Activated naive CD8-positive, alpha-beta T cell treated with anti-CD3 and anti-CD28 coated beads for 36 hours (primary cell): ENCODE measurements around the gene GMIP. TPM values are rescaled to one million over a fixed set of nuclear protein-coding genes. Genes with fewer than 3 reads are reported as not detected.

Experiments used
- DNase-seq: peaks from one replicate; pipeline ENCODE4 v3.0.0; 2021
- H3K27ac Mint-ChIP-seq: one replicate; pipeline ENCODE4 v1.8.0; 2022; ENCODE audit warnings: mild to moderate bottlenecking, moderate library complexity, mixed read lengths
- H3K27me3 Mint-ChIP-seq: one replicate; pipeline ENCODE4 v1.8.0; 2022; ENCODE audit warnings: mild to moderate bottlenecking, mixed read lengths
- H3K36me3 Mint-ChIP-seq: one replicate; pipeline ENCODE4 v1.8.0; 2021; ENCODE audit warnings: mild to moderate bottlenecking, mixed read lengths
- H3K4me1 Mint-ChIP-seq: one replicate; pipeline ENCODE4 v1.8.0; 2021; ENCODE audit warnings: mixed read lengths
- H3K4me3 Mint-ChIP-seq: one replicate; pipeline ENCODE4 v1.8.0; 2022; ENCODE audit warnings: mild to moderate bottlenecking, moderate library complexity, mixed read lengths
- H3K9me3 Mint-ChIP-seq: one replicate; pipeline ENCODE4 v1.8.0; 2022; ENCODE audit warnings: mixed read lengths
- total RNA-seq, 2 experiments: library from RNA; stranded (reverse); gene quantifications; one replicate each; pipeline ENCODE4 v1.2.3, GENCODE V29; 2021

GMIP gene
- total RNA-seq, 2 experiments from 2014 or later = 53.3 to 54.7 TPM

DNA sequence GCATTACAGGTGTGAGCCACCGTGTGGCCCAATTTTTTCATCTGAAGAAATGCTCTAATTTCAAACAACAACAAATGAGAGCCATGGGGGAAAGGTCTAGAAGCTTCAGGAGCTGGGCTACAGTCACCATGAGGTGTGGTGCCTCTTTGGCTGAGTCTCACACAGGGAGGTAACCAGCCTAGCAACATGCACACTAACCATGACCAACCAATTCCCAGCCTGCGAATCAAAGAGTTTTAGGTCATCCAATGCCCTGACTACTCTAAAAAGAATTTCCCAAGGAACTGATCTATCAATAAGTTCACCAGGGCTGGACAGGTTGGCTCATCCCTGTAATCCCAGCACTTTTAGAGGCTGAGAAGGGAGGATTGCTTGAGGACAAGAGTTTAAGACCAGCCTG lies 54.9 kb downstream of the GMIP start:
- peaks cover 30% of the 10 kb centered on the region for H3K36me3 Mint-ChIP-seq
- no peaks in the 10 kb centered on the region for H3K27me3 Mint-ChIP-seq
- peaks cover 2% of the 10 kb centered on the region for H3K9me3 Mint-ChIP-seq
- H3K4me3 Mint-ChIP-seq = no peak overlapping the region
- H3K4me1 Mint-ChIP-seq = peaks cover 40% of the 10 kb centered on the region
- H3K27ac Mint-ChIP-seq = peak overlapping the region; percentile 71
- no peak for DNase-seq

DNA sequence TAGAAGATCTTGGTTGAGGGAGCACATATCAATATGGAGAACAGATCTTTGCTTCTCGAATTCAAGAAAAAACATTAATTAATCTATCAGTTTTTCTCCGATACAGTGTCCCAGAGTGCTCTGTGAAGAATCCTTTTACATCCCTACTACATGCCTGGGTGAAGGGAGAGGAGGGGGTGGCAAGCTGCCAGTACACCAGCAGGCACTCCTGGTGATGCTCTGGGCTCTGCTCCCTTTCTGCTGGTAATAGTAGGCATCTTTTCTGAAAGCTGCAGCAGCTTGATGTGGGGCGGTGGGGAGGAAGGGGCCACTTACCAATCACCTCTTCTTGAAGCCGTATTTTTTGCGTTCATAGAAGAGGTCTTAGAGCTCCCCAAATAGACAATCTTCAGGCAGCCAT lies 55.7 kb downstream of the GMIP start:
- Mint-ChIP-seq H3K27me3 (no peaks in the 10 kb centered on the region), H3K4me1 (peaks cover 39% of the 10 kb centered on the region), H3K27ac (peak overlapping the region; percentile 21), H3K4me3 (no peak overlapping the region), H3K36me3 (peaks cover 24% of the 10 kb centered on the region), H3K9me3 (peaks cover 2% of the 10 kb centered on the region)
- DNase-seq = no peak

DNA sequence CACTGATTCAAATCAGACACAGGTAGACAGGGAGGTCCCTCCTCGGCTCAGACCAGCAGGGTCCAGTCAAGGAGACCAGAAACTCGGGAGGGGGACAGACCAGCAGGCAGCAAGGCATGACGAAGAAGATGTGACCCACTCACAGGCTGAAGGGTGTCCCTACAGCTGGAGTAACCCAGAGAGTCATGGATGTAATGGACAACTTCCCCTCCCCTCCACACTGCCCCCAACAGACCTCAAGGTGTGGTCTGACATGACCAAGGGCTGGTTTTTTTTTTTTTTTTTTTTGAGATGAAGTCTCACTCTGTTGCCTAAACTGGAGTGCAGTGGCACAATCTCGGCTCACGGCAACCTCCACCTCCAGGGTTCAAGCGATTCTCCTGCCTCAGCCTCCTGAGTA lies 59.1 kb downstream of the GMIP start:
- H3K27me3 Mint-ChIP-seq = no peaks in the 10 kb centered on the region
- H3K4me3 Mint-ChIP-seq = no peak overlapping the region
- no peak for DNase-seq
- H3K4me1 Mint-ChIP-seq = peaks cover 22% of the 10 kb centered on the region
- no peak overlapping the region for H3K27ac Mint-ChIP-seq
- no peaks in the 10 kb centered on the region for H3K9me3 Mint-ChIP-seq
- peaks cover 12% of the 10 kb centered on the region for H3K36me3 Mint-ChIP-seq

DNA sequence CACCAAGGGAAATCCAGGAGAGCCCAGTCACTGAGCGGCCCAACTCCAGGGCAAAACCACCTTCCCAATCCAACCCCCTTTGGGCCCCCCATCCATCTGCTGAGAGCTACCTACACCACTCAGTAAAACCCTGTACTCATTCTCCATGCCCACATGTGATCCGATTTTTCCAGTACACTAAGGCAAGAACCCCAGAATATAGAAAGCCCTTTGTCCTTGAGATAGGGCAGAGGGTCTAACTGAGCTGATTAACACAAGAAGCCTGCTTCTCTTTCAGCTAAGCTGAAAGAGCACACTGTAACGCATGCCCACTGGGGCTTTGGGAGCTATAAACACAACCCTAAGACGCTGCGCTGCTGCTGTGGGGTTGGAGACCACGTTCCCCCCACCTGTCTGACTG lies 61.0 kb downstream of the GMIP start:
- Mint-ChIP-seq H3K27me3 (no peaks in the 10 kb centered on the region), H3K4me1 (peaks cover 9% of the 10 kb centered on the region), H3K9me3 (no peaks in the 10 kb centered on the region), H3K27ac (no peak overlapping the region), H3K4me3 (no peak overlapping the region), H3K36me3 (peaks cover 2% of the 10 kb centered on the region)
- no peak for DNase-seq

DNA sequence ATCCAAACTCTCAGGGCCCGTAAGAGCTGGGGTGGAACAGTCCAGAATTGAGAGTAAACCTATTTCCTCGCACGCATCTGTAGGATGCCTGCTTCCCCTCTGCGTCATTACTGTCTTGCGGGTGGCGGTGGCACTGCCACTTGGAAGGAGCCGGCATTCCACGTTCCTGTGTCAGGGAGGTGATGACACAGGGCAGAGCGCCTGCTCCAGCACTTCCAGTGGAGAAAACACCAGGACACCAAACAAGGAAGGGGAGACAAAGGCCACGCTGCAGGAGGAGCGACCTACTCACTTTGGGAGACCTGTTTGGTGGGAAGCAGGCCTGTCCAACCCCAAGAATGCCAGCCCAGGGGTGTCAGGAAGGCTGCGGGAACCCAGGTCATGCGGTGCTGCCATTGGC lies 62.1 kb downstream of the GMIP start:
- H3K4me3 Mint-ChIP-seq = no peak overlapping the region
- H3K9me3 Mint-ChIP-seq = no peaks in the 10 kb centered on the region
- no peak for DNase-seq
- H3K4me1 Mint-ChIP-seq = peaks cover 9% of the 10 kb centered on the region
- H3K27ac Mint-ChIP-seq = no peak overlapping the region
- H3K36me3 Mint-ChIP-seq = peaks cover 2% of the 10 kb centered on the region
- no peaks in the 10 kb centered on the region for H3K27me3 Mint-ChIP-seq

DNA sequence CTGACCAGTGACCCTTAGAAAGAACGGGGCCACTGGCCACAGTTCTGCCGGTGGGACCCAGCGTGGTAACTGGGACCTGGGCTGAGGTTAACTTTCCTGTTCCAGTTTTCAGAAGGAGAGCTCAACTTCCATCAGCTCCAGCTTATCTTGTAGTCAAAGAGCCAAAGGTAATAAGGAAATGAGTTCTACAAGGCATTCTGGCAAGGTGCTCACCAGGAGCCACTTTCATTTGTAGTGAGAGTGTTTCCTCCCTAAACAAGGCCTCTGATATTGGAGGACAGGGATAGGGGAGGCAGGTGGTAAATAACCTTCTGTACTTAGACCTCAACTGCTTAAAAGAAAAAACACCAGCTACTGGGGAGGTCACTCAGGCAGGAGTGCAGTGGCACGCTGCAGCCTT lies 63.0 kb downstream of the GMIP start:
- H3K27ac Mint-ChIP-seq = no peak overlapping the region
- no peak overlapping the region for H3K4me3 Mint-ChIP-seq
- no peaks in the 10 kb centered on the region for H3K27me3 Mint-ChIP-seq
- peaks cover 9% of the 10 kb centered on the region for H3K4me1 Mint-ChIP-seq
- H3K9me3 Mint-ChIP-seq = no peaks in the 10 kb centered on the region
- no peak for DNase-seq
- H3K36me3 Mint-ChIP-seq = peaks cover 2% of the 10 kb centered on the region

DNA sequence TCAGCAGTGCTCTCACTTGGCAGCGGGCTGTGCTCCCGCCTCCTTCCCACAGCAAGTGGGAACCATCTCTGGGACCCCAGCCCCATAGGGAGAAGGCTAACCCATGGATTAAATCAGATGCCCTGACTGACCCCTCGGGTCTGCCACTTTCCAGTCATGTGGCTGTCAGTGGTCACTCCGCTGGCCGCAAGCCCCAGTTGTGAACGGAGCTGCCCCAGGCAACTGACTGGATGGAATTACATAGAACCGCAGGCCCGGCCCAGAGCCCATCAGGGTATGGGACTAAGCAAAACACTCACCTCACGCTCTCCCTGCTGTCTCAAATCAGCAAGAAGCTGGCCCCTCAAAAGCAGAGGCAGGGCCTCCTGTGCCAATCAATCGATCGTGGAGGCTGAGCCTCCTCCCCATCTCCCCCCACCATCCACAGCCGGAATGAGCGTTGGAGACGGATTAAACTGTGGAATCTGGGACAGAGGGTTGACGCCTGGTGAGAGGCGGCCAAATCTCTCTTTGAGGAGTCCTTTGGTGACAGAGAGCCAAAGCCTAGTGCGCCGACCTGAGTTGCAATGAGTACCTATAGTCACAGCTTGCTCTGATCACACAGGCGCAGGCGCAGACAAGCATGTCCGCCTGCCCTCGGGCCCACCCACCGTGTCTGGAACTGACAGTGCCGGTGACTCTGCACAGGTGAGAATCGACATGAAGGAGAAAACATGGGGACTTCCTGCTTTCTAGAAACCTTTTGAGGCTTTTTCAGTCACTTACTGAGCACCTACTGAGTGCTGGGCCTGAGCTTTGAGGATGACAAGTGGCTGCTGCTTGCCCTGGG lies 63.7 kb downstream of the GMIP start:
- Mint-ChIP-seq H3K27ac (no peak overlapping the region), H3K4me1 (peaks cover 9% of the 10 kb centered on the region), H3K36me3 (peaks cover 2% of the 10 kb centered on the region), H3K4me3 (no peak overlapping the region), H3K9me3 (no peaks in the 10 kb centered on the region), H3K27me3 (no peaks in the 10 kb centered on the region)
- no peak for DNase-seq

Other genes with a start within 250 kb of the GMIP start
- 100 to 1,000 TPM; 196 to 202 TPM for gene GATAD2A, start 238.0 kb downstream of the GMIP start, total RNA-seq
- gene TSSK6, start 128.1 kb downstream of the GMIP start, total RNA-seq = 1 to 10 TPM; 3.0 to 3.1 TPM
- 100 to 1,000 TPM; 306 to 312 TPM for gene NDUFA13, start 127.4 kb downstream of the GMIP start, total RNA-seq
- gene YJEFN3, start 114.7 kb downstream of the GMIP start, total RNA-seq = 1 to 10 TPM; 5.7 to 7.8 TPM
- under 1 TPM; 0.18 to 0.23 TPM for gene CILP2, start 105.4 kb downstream of the GMIP start, total RNA-seq
- 1 to 10 TPM; 8.2 to 9.6 TPM for gene PBX4, start 25.0 kb downstream of the GMIP start, total RNA-seq
- gene LPAR2, start 15.4 kb downstream of the GMIP start, total RNA-seq = 10 to 100 TPM; 23.7 to 28.4 TPM
- 10 to 100 TPM; 72.6 to 76.4 TPM for gene ATP13A1, start 20.0 kb upstream of the GMIP start, total RNA-seq
- gene ZNF101, start 25.2 kb upstream of the GMIP start, total RNA-seq = 10 to 100 TPM; 71.8 to 73.2 TPM
- gene ZNF14, start 89.5 kb upstream of the GMIP start, total RNA-seq = 1 to 10 TPM; 7.8 to 7.9 TPM
- gene ZNF506, start 178.1 kb upstream of the GMIP start, total RNA-seq = 10 to 100 TPM; 28.4 to 31.5 TPM
- gene ZNF253, start 222.2 kb upstream of the GMIP start, total RNA-seq = 10 to 100 TPM; 13.8 to 16.6 TPM